NCI-H1105 treated with DMSO at 0.1 percent for 48 hours (cell line): ENCODE data around the gene SYCP1.
"Not testable (repeated sequence)": the region's sequence is repeated elsewhere in the genome, so short reads cannot be mapped to it uniquely, and the experiment has no call there.

Experiments used
- DNase-seq: peaks from one replicate; lab custom pipeline; 2025; lab: John Stamatoyannopoulos, UW

The SYCP1 gene

DNA sequence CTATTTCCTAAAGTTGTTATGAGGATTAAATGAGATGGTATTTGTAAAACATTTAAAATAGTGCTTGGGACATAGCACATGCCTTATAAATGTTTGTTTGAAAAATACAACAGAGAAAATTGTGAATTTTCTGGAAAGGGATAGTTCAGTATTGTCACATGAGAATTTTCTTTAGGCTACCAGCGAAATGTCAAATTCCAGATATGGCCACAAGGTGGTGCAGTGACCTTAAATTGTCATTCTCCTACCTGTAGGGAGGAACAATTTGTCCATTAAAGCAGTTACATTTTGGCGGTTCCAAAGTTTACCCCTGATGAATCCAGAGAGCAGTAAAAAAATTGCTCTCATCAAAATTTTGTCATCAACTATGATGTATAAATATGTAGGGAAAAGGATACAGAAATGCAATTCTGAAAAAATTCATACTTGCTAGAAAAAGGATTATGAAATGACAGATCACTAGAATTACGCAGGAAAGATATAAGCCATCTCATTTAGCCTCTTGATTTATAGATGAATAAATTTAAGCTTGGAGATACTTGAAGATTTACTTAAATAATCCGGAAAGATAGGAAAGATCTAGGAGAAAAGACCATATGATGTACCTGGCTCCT, 124.7 kb downstream of the SYCP1 start:
- peak; percentile 48 for DNase-seq

DNA sequence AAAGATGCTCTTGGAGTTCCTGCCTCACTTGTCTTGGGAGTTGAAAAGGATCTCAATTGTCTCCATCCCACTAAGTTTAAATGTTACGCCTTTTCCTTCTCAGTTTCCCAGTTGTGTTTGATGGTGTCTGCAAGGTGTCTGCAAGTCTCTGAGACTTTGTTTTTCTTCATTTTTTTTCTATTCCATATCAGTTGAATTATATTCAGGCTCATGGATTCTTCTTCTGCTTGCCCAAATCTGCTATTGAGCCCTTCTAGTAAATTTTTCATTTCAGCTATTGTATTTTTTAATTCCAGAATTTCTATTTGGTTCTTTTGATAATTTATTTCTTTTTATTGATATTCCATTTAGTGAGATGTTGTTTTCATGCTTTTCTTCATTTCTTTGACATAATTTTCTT, 127.6 kb downstream of the SYCP1 start:
- no peak for DNase-seq

DNA sequence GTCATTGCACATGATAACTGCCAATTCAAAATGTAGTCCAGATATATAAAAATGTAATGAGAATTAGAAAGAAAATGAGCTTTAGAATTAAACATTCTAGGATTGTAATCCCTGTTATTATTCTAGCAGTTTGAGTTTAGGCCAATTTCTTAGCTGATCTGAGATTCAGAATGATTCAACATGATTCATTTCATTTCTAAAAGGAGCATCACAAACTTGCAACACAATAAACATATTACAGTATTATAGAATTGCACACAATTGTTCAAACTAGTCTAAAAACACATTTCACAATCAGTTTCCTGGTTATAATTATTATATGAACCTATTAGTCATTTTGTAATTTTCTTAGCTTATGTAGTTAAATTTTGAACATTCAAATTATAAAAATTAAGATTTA, 131.6 kb downstream of the SYCP1 start:
- DNase-seq = no peak

DNA sequence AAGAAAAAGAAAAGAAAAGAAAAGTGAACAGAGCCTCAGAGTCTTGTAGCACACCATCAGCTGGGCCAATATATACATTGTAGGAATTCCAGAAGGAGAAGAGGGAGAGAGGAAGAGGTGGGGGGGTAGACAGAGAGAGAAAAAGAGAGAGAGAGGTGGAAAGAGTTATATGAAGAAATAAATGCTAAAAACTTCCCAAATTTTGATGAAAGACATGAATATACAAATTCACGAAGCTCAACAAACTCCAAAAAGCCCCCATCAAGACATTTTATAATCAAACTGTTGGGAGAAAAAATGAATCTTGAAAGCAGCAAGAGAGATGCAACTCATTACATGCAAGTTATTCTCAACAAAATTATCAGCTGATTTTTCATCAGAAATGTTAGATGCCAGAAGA, 133.4 kb downstream of the SYCP1 start:
- no peak for DNase-seq

DNA sequence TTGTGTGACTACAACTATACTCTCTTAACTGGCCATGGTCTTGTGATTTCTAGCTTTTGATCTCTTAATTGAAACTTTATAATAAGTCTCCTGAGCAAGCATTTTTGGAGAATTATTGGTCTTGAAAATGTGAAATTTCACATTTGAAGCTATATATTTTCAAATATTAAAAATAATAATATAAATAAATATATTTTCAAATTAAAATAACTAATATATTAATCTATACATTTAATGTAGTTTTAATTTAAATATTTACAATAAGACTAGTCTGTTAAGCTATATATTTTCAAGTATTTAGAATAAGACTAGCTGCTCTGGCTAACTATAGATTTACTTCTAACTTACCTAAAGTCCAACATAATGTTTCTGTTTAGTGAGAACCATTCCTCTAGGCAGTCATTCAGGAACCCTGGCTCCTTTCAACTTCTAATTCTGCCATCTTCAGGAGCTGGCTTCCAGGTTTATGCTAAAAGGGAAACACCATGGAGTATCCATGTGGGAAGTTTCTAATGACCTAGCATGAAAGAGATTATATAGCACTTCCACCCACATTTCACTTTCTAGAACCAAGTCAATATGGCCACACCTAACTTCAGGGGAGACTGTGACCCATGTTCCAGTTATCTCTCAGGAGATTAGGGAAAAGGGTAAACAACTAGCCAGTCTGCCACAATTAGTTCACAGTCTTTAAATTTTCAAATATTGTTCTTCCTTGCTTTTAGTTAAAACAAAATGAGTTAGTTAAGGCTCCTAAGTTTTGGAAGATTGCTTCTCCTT, 143.0 kb downstream of the SYCP1 start:
- DNase-seq = no peak

DNA sequence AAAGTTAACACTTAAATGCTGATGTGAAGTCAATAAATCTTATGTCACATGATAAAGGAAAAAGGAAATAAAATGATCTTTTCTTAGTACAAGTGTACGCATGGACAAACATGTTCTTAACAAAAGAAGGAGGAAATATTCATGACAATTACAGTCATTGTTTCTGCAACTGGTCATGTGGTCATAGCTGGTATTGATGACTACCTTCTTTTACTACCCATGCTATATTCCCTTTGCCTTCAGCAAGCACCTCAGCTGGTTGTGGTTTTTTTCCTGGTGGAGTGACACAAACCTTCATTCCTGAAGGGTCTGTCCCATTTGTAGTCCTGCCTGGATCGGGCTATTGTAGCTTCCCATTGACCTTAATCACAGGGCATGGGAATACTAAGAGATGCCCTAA, 151.5 kb downstream of the SYCP1 start:
- DNase-seq = no peak

DNA sequence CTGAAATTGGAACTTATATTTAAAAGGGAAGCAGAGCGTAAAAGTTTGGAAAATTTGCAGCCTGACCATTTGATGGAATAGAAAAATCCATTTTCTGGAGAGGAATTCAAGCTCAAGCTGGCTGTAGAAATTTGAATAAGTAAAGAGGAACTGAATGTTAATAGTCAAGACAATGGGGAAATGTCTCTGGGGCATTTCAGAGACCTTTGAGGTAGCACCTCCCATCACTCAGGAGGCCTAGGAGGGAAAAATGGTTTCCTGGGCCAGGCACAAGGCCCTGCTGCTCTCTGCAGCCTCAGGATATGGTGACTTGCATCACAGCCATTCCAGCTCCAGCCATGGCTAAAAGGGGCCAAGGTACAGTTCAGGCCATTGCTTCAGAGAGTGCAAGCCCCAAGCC, 157.3 kb downstream of the SYCP1 start:
- DNase-seq = no peak

DNA sequence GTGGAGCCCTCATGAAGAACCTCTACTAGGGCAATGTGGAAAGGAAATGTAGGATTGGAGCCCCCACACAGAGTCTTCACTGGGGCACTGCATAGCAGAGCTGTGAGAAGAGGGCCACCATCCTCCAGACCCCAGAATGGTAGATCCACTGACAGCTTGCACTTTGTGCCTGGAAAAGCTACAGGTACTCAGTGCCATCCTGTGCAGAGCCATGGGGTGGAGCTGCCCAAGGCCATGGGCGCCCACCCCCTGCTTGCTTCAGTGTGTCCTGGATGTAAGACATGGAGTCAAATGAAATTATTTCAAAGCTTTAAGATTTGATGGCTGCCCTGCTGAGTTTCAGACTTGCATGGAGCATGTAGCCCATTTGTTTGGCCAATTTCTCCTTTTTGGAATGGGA, 157.8 kb downstream of the SYCP1 start:
- DNase-seq = no peak

DNA sequence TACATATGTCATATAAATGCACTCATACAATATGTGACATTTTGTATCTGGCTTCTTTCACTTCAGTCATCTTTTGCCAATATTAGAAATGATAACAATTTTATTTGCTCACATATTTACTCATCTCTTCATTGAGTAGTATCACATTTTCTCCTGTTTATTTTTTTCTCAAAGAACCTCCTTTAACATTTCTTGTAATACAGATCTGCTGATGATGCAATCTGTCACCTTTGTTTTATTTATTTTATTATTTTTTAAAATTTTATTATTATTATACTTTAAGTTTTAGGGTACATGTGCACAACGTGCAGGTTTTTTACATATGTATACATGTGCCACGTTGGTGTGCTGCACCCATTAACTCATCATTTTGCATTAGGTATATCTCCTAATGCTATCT, 159.1 kb downstream of the SYCP1 start:
- no peak for DNase-seq

DNA sequence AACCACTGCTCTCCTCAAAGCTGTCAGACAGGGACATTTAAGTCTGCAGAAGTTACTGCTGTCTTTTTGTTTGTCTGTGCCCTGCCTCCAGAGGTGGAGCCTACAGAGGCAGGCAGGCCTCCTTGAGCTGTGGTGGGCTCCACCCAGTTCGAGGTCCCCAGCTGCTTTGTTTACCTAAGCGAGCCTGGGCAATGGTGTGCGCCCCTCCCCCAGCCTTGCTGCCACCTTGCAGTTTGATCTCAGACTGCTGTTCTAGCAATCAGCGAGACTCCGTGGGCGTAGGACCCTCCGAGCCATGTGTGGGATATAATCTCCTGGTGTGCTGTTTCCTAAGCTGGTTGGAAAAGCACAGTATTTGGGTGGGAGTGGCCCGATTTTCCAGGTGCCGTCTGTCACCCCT, 164.9 kb downstream of the SYCP1 start:
- not testable (repeated sequence) for DNase-seq

DNA sequence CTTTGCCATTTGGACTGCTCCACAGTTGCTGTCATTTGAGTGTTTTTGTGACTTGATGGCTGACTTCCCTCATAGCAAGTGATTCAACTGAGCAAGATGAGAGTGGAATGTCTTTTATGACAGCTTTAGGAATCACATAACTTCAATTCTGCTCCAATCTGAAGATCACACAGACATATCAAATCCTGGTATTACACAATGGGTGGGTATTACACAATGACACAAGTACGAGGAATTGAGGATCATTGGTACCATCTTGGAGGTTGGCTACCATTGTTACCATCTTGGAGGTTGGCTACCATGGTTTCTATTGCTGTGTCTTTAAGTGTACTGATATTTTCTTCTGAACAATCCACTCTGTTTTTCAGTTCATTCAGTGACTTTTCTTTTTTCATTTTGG, 166.5 kb downstream of the SYCP1 start:
- no peak for DNase-seq

DNA sequence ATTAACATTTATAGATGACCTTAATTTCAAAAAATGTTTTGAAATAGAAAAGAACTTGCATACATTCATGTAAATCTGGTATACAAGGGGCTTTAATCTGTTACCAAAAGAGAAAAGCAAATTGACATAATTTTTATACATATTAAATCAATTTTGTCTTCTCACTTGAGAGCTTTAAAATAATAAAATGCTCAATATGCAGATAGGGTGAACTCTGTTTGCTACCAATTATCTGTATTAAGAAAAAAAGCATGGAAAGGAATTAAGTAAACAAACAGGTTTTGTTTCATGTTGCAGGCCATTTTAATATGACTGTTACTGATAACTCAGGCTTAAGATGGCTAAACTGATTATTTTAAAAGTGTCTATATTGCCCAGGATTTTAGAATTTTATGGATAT, 168.9 kb downstream of the SYCP1 start:
- DNase-seq = no peak

DNA sequence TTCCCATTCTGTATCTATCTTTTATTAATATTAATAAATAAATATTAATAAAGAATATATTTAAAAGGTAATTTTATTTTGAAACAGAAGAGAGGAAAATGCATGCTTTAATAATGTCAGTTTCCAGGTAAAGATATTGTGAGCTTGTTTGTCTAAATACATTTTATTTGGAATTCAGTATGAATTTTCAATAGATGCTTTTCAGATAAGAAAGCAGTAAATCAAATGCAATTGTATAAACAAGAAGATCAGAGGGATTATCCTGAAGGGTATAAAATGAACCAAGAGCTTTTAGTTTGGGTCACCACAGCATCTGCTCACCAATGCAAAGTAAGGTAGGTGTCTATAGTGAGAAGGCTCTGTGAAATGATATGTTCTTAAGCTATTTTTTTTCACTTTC, 174.9 kb downstream of the SYCP1 start, which contains the start of gene TSHB:
TSS of gene TSHB (plus strand) at position 301 of the 400 bp plus-strand sequence. CDS start 3,537 bp downstream, outside the sequence.
- DNase-seq = no peak

DNA sequence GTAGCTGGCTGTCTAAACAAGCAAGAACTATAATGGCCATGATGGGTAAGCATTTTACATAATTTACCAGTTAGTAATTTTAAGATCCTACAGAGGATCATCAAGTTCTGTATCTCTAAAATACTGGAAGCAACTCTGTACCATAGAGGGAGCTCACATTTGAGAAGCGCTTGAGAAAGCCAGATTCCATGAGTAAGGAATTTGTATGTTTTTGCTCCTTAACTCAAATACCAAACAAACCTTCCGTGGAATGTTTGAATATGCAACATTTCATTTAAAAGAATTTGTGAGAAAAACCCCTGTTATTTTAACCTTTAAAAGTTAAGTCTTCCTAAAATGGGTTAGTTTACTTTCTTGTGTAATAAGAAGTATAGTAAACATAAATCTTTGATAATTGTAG, 176.9 kb downstream of the SYCP1 start:
- no peak for DNase-seq

DNA sequence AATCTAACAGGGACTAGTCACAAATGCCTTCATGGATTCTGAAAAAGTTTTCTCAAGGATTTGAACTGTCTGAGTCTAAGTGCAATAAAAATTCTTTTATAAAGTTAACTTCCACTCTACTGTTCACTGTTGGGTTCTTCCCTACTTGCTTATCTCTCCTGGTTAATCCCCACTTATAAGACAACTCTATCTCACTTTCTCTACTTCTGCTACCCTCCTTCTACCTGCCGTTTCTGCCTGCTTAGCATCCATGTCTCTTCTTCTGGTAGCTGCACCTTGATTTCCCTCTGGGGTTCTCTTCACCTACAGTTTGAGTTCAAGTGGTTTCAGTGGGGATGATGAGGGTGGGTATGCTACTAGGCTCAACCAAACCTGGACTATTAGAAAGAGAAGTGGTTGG, 181.0 kb downstream of the SYCP1 start:
- no peak for DNase-seq

DNA sequence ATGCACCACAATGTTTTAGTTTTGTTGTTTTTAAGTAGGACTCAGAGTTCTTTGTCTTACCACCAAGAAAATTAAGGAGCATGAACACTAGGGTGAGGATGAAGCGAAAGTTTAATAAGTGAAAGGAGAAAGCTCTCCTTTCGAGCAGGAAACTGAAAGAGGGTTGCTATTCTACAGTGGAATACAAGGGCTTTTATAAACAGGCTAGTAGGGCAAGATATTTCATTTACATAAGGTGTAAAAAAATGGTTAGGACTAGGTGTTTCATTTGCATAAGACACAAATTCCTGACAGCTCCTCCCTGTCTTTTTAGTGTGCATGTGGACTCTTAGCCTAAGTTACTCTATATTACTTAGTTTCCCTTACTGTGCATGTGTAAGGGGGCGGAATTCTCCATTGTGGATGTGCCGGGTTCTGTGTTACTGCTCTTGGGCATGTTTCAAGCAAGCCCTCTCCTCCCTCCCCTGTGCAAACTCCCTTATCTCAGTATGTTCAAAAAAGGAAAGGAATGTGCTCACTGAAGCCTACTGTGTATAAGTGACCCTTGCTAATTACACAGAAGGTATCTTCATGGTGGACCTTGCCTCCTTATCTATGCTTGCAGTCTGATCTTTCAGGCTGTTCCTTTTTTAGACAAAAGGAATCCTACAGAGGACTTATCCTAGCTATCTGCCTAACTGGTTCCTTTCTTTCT, 182.3 kb downstream of the SYCP1 start:
- no peak for DNase-seq

DNA sequence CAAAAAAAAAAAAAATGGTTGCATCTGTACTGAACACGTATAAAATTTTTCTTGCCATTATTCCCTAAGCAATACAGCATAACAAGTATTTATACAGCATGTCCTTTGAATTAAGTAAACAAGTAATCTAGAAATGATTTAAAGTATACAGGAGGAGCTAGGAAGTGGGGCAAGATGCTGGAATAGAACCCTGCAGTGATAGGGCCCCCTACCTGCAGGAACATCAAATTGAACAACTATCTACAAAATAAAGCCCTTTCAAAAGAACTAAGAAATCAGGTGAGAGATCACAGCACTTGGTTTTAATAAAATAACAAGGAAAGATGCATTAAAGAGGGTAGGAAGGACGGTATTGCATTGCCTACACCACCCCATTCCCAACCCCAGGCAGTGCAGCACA, 185.8 kb downstream of the SYCP1 start:
- no peak for DNase-seq

DNA sequence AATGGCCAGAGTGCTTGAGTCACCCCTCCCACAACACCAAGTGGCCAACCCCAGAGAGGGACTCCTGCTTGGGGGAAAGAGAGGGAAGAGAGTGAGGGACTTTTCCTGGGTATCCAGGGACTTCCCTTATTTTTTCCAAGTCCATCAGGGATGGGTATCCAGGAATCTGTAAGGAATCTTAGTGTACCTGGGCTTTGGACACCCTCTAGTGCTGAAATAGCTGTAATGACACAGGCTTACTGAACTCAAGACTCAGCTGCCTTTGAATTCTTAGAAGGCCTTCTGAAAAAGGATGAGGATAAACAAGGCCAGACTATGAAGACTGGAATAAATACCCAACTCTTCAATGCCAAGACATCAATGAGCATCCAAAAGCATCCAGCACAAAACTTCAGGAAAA, 187.0 kb downstream of the SYCP1 start:
- DNase-seq = peak; percentile 4
